Measurements from ENCODE around the gene CTAGE1. TPM values are rescaled to one million over a fixed set of nuclear protein-coding genes. Genes with fewer than 3 reads are reported as not detected.

Gene CTAGE1
- total and polyA plus RNA-seq, 2 donors from 2014 or later, result not detected

DNA sequence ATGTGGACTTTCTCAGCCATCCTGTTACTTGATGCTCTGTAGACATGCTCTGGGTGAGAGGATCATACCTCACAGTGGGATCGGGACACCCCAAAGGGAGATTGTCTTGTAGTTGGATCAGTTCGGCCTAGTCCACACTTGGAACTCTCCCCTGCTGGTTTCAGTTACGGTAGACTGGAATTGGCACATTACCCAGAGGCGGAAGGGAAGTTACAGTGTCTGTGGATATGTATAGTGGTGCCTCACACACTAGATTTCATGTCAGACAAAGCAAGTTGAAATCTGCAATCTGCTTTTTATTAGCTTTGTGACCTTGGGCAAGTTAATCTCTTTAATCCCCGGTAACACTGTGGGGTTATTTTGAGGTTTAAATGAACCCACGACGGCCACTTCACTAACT lies 16.2 kb upstream of the CTAGE1 start:
- H3K4me1 ChIP-seq (ENCODE audit: control insufficient read depth in 2 of 3, insufficient read depth in 2 of 3, low read depth in 1 of 3, low read length in 3 of 3), result no peaks in the 10 kb centered on the region
- TF ChIP-seq, protein P1, sequence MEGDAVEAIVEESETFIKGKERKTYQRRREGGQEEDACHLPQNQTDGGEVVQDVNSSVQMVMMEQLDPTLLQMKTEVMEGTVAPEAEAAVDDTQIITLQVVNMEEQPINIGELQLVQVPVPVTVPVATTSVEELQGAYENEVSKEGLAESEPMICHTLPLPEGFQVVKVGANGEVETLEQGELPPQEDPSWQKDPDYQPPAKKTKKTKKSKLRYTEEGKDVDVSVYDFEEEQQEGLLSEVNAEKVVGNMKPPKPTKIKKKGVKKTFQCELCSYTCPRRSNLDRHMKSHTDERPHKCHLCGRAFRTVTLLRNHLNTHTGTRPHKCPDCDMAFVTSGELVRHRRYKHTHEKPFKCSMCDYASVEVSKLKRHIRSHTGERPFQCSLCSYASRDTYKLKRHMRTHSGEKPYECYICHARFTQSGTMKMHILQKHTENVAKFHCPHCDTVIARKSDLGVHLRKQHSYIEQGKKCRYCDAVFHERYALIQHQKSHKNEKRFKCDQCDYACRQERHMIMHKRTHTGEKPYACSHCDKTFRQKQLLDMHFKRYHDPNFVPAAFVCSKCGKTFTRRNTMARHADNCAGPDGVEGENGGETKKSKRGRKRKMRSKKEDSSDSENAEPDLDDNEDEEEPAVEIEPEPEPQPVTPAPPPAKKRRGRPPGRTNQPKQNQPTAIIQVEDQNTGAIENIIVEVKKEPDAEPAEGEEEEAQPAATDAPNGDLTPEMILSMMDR (IDR thresholded peaks at IDR 0.05; ENCODE audit: borderline replicate concordance, extremely low read depth, insufficient read depth), result no peak
- DNase-seq, result peak in 1 of 5 donors; percentile 39
- H3K9ac ChIP-seq (ENCODE audit: low read length in 3 of 3), result no peak overlapping the region
- no peak for FAIRE-seq
- H3K9me3 ChIP-seq (ENCODE audit: control insufficient read depth in 2 of 3, insufficient read depth in 1 of 3, low read length in 3 of 3), result no peaks in the 10 kb centered on the region
- H3K27me3 ChIP-seq (ENCODE audit: control insufficient read depth, insufficient read depth, low read length), result no peaks in the 10 kb centered on the region
- intact Hi-C loops (cut with DNase I), result no loop called here
- H3K36me3 ChIP-seq (ENCODE audit: control insufficient read depth in 2 of 3, insufficient read depth in 3 of 3, low read length in 3 of 3), result no peaks in the 10 kb centered on the region
- no peak overlapping the region for H3K4me3 ChIP-seq (ENCODE audit: low read length in 3 of 3)
- no peak overlapping the region for H3K27ac ChIP-seq (ENCODE audit: low read depth in 2 of 2, low read length in 2 of 2)

DNA sequence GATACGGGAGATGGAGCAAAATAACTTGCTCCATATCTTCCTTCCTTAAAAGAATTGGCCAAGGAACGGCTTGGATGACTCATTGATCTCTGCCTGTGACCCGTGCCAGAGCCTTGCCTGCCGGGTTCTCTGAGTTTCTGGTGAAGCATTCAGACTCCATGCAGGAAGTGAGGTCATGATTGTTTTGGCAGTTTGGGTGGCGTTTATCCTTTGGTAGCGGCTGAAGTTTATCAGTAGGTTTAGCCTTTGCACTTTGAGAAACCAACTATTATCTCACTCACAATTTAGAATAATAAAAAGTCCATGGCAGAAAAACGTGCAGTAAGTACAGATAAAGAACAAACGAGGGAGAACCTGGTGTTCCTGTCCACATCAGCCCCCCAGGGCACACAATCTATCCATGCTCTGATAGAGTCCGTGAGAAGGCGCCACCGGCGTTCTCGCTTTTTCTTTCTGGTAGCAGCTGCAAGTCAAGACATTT lies 15.0 kb upstream of the CTAGE1 start:
- Histone ChIP-seq H3K36me3 (ENCODE audit: control insufficient read depth in 2 of 3, insufficient read depth in 3 of 3, low read length in 3 of 3) (no peaks in the 10 kb centered on the region), H3K4me3 (ENCODE audit: low read length in 3 of 3) (no peak overlapping the region), H3K4me1 (ENCODE audit: control insufficient read depth in 2 of 3, insufficient read depth in 2 of 3, low read depth in 1 of 3, low read length in 3 of 3) (no peaks in the 10 kb centered on the region), H3K9me3 (ENCODE audit: control insufficient read depth in 2 of 3, insufficient read depth in 1 of 3, low read length in 3 of 3) (no peaks in the 10 kb centered on the region), H3K9ac (ENCODE audit: low read length in 3 of 3) (no peak overlapping the region), H3K27ac (ENCODE audit: low read depth in 2 of 2, low read length in 2 of 2) (no peak overlapping the region), H3K27me3 (ENCODE audit: control insufficient read depth, insufficient read depth, low read length) (no peaks in the 10 kb centered on the region)
- FAIRE-seq (no peak), DNase-seq (peak in 1 of 5 donors; percentile 86)
- intact Hi-C loops (cut with DNase I), result no loop called here
- TF ChIP-seq, protein P1 (IDR thresholded peaks at IDR 0.05; ENCODE audit: borderline replicate concordance, extremely low read depth, insufficient read depth), result no peak

DNA sequence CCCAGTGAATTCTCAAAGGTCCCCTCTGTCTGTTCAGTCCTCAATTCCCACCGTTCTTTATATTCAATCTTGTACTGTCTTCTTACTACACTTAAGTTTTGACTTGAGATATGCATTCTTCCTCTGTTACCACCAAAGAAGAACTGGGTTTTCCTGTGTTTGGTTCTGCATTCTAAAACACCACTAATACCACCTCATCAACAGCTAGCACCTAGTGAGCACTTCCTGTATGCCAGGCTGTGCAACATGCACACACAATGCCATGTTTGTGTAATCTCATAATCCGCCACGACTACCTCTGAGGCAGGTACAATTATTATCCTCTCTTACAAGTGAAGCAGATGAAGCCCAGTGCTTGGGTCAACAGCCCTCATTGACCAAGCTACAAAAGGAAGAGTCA lies 11.8 kb upstream of the CTAGE1 start:
- Histone ChIP-seq H3K36me3 (ENCODE audit: control insufficient read depth in 2 of 3, insufficient read depth in 3 of 3, low read length in 3 of 3) (no peaks in the 10 kb centered on the region), H3K27me3 (ENCODE audit: control insufficient read depth, insufficient read depth, low read length) (no peaks in the 10 kb centered on the region), H3K27ac (ENCODE audit: low read depth in 2 of 2, low read length in 2 of 2) (no peak overlapping the region), H3K9me3 (ENCODE audit: control insufficient read depth in 2 of 3, insufficient read depth in 1 of 3, low read length in 3 of 3) (no peaks in the 10 kb centered on the region), H3K4me1 (ENCODE audit: control insufficient read depth in 2 of 3, insufficient read depth in 2 of 3, low read depth in 1 of 3, low read length in 3 of 3) (no peaks in the 10 kb centered on the region), H3K9ac (ENCODE audit: low read length in 3 of 3) (no peak overlapping the region), H3K4me3 (ENCODE audit: low read length in 3 of 3) (no peak overlapping the region)
- DNase-seq, result no peak
- no peak for FAIRE-seq
- intact Hi-C loops (cut with DNase I), result no loop called here
- TF ChIP-seq, protein P1 (IDR thresholded peaks at IDR 0.05; ENCODE audit: borderline replicate concordance, extremely low read depth, insufficient read depth), result no peak

DNA sequence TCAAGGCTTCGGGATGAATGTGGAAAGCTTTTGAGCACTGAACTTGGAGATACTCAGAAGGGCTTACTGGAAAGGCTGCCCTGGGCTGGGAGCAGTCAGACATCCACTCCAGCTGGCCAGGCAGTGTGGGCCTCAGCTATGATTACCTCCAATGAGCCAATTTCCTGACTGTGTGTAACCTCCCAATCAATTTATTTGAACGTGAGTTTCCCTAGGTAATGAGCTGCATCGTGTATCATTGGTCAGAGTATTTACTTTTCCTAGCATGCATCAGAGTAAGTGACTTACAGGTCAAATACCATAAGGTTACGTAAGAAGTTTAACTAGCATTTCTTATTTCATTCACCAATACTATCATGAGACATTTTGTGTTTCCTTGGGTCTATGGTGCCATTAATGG lies 11.0 kb upstream of the CTAGE1 start:
- Histone ChIP-seq H3K27ac (ENCODE audit: low read depth in 2 of 2, low read length in 2 of 2) (no peak overlapping the region), H3K4me3 (ENCODE audit: low read length in 3 of 3) (no peak overlapping the region), H3K9ac (ENCODE audit: low read length in 3 of 3) (no peak overlapping the region), H3K36me3 (ENCODE audit: control insufficient read depth in 2 of 3, insufficient read depth in 3 of 3, low read length in 3 of 3) (no peaks in the 10 kb centered on the region), H3K9me3 (ENCODE audit: control insufficient read depth in 2 of 3, insufficient read depth in 1 of 3, low read length in 3 of 3) (no peaks in the 10 kb centered on the region), H3K27me3 (ENCODE audit: control insufficient read depth, insufficient read depth, low read length) (no peaks in the 10 kb centered on the region), H3K4me1 (ENCODE audit: control insufficient read depth in 2 of 3, insufficient read depth in 2 of 3, low read depth in 1 of 3, low read length in 3 of 3) (no peaks in the 10 kb centered on the region)
- TF ChIP-seq, protein P1 (IDR thresholded peaks at IDR 0.05; ENCODE audit: borderline replicate concordance, extremely low read depth, insufficient read depth), result no peak
- DNase-seq, result no peak
- no peak for FAIRE-seq
- intact Hi-C loops (cut with DNase I), result no loop called here

Measured in kidney (tissue), 14 donors.